Head of caudate nucleus (tissue), 42 donors: ENCODE measurements around the gene ETV3.
A peak's percentile ranks its signal among the peaks of the same experiment; 100 is the strongest.
"Not testable (repeated sequence)": the region's sequence is repeated elsewhere in the genome, so short reads cannot be mapped to it uniquely, and the experiment has no call there.

Source experiments
- DNase-seq, 42 donors: peaks; one replicate each; pipeline versions ENCODE4 v3.0.0 to v3.0.0-alpha.2; 2020 to 2021; ENCODE audit warnings: mixed read lengths in 7 of 42
- intact Hi-C: fragments of 100-400 bp; cut with DNase I; formaldehyde crosslinking; loops from one replicate; pipeline ENCODE4 v1.15.0; 2022

ETV3 gene

GRCh38 chr1:157103268-157103667 lies 34.9 kb downstream of the ETV3 start:
- no peak for DNase-seq

DNA sequence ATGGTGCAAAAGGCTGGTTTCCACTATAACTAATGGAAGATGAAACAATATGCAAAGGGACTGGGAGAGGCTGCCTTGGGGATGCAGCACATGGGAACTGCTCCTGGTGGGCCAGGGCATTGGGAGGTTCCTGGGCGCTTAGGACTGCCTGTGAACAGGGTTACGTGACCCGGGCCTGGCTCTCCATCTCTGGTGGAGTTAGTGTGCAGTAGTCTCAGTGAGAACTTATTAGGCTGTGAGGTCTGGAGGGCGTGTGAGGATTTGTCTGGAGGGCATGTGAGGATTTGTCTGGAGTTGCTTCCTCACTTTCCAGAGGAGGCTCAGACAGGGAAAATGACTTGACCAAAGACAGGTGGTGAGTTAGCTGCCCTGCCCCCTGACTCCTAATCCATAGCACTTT lies 37.0 kb downstream of the ETV3 start:
- intact Hi-C loops: no loop called here
- DNase-seq: peak in 1 of 42 donors; percentile 14

More at GRCh38 chr1:157103268-157103667, 34.9 kb downstream of the ETV3 start:
- intact Hi-C loops: no loop called here

- intact Hi-C loops: no loop called here
These were observed 38.6 kb downstream of the ETV3 start, which contains the start of gene ETV3L for GRCh38 chr1:157099633-157100009. Gene ETV3L (minus strand): TSS chr1:157099808. CDS start chr1:157099523, 285 bp downstream.

DNA sequence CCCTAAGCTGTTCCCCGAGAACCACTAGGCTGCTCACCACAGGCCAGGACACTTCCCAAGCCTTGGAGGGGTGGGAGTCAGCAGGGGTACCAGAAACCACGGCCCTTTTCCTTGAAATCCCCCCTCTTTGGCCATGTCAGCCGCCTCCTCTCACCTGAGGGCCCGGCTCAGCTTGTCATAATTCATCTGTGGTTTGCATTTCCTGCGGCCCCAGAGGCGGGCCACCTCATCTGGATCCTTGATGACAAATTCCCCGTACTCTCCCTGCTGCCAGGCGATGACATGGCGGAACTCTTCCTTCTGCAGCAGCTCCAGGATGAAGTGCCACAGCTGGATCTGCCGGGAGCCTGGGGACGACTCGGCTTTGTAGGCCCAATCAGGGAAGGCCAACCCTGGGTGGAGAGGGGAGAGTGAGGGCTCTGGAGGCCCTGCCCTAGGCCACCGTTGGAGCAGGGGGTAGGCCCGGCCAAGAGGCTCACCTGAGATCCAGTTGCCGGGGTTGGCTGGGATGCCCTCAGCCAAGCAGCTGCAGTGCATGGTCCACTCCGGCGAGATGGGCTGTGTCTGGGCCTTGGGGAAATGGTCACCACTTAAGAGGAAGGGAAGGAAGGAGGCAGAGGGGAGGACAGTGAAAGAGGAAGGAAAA lies 39.1 kb downstream of the ETV3 start:
- intact Hi-C loops, DNase-seq: not testable (repeated sequence)

More at GRCh38 chr1:157099633-157100009, 38.6 kb downstream of the ETV3 start, which contains the start of gene ETV3L:
- peak in 7 of 42 donors; percentile 12 to 30 (median 20) for DNase-seq

DNA sequence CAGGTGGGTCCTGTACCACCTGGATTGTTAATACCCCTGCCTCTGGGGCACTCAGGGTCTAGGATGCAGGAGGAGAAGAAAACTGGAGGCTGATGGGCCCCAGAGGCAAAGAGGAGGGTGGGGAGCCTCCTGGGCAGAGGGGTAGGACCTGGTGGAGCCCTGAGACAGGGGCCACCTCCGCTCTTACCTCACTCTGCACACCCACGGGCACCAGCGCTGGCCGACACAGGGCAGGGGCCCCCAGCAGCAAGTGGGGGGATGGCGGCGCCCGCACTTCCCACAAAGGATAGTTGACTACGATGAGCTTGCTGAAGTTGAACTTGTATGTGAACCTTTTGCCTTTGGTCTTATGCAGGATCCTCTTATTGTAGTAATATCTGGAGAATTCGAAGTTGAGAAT lies 39.7 kb downstream of the ETV3 start:
- DNase-seq: no peak
- intact Hi-C loops: no loop called here

DNA sequence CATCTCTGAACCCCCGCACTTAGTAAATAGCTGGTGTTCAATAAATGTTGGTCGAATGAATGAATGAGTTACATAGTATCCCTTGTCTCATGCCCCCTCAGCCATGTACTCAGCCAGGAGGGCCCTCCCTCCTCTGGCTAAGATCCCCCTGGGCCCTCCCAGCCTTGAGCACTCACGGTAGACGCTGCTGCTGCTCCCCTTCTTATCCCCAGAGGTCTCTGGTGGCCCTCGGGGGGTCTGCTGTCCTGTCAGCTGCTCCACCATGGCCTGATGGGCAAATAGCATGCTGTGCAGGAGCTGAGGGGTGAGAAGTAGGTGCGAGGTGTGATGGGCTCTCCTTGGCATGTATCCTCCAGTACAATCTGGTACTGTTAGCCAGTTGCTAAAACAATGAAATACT lies 40.5 kb downstream of the ETV3 start:
- intact Hi-C loops: no loop called here
- DNase-seq: no peak

DNA sequence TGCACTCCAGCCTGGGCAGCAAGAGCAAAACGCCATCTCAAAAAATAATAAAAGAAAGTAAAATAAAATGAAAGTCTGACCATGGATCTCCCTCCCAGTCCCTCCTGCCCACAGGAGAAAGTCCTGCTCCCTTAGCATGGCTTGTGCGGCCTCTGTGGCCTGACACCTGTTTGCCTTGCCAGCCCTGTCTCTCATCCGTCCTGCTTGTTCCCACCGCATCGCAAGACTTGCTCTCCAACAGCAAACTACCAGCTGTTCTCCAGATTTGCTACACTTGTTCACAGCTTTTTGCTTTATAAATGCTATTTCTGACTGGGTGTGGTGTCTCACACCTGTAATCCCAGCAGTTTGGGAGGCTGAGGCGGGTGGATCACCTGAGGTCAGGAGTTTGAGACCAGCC lies 41.3 kb downstream of the ETV3 start:
- DNase-seq: peak in 1 of 42 donors; percentile 7
- intact Hi-C loops: no loop called here

DNA sequence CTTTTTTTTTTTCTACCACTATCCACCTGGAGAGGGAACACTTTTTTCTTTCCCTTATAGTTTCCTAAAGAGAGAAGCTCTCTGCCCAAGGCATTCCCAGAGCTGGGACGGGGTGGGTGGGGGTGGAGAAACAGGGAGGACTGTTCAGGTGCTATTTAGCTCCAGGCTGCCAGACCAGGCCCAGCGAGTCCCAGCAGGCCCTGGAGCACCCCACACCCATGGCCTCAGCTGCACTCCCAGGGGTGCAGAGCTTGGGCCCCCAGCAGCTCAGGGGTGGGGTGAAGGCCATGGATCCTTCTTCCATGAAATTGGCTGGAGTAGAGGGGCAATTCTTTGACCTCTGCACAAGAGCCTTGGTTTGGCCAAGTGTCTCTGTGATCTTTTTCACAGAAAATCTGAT lies 42.6 kb downstream of the ETV3 start:
- peak in 1 of 42 donors; percentile 3 for DNase-seq
- intact Hi-C loops: no loop called here

DNA sequence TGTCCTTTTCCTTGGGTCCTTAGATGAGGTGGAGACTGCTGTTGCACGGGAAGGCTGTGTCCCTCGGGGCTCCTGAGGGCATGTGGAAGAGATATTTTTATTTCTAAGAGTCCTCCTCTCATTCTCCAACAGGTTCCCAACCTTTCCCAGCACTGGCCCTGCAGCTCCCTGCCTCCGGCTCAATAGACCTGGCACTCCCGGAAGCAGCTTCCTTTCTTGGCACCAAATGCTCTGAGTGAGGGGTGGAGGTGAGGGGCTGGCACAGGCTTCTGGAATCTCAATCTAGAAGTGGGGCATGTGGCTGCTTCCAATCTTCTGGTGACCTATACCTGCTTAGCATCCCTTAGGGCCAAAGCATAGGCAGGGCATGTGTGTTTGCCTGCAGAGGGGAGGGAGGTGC lies 43.1 kb downstream of the ETV3 start:
- intact Hi-C loops: no loop called here
- peak in 1 of 42 donors; percentile 0 for DNase-seq

DNA sequence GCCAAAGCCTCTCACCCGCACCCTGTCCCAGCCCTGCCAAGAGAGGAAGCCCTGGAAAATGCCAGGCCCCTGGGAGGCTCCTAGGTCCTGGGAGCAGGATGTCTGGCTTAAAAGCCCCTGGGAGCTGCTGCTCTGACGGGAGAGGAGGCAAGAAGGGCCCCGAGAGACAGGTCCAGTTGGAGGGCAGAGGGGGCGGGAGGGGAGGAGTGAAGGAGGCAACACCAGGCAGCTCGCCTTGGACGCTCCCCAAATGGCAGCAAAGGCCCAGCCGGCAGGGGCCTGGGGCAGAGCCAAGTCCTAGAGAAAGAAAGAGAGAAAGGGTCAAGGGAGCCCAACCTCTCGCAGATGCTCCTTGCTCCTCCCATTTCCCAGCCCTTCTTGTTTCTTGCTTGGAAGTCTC lies 45.4 kb downstream of the ETV3 start:
- intact Hi-C loops: no loop called here
- DNase-seq: peak in 25 of 42 donors; percentile 18 to 58 (median 34)

GRCh38 chr1:157091668-157092273 lies 46.4 kb downstream of the ETV3 start:
- no peak for DNase-seq
- intact Hi-C loops: loop anchor here (2.0 kb wide), 1 partner anchor 65 kb away; no protein-coding TSS in a partner anchor

- peak in 1 of 42 donors; percentile 29 for DNase-seq
- intact Hi-C loops: loop anchor here (2.0 kb wide), 1 partner anchor 66 kb away; no protein-coding TSS in a partner anchor
These were observed 47.0 kb downstream of the ETV3 start for GRCh38 chr1:157091186-157091585.

DNA sequence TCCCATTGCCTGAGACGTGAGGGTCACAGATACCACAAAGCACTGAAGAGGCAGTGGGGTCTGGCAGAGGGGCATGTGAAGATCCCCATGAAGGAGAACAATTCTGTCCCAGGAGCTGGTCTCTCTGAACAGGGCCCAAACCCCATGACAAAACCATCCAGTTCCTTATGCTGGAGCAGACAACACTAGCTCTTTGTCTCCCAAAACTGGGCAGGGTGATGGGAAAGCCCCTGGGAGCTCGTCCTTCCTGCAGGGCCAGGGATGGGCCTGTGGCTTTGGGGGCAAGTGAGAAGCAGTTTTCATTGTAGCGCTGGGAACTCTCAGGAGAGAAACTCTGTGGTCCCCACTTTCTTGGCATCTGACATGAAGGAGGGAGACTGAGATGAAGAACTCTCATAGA lies 47.4 kb downstream of the ETV3 start:
- peak in 1 of 42 donors; percentile 19 for DNase-seq
- intact Hi-C loops: loop anchor here (2.0 kb wide), 1 partner anchor 66 kb away; no protein-coding TSS in a partner anchor

GRCh38 chr1:157090196-157090647 lies 48.0 kb downstream of the ETV3 start:
- intact Hi-C loops: loop anchor here (2.0 kb wide), 1 partner anchor 67 kb away; no protein-coding TSS in a partner anchor
- peak; percentile 70 to 96 (median 90) for DNase-seq

DNA sequence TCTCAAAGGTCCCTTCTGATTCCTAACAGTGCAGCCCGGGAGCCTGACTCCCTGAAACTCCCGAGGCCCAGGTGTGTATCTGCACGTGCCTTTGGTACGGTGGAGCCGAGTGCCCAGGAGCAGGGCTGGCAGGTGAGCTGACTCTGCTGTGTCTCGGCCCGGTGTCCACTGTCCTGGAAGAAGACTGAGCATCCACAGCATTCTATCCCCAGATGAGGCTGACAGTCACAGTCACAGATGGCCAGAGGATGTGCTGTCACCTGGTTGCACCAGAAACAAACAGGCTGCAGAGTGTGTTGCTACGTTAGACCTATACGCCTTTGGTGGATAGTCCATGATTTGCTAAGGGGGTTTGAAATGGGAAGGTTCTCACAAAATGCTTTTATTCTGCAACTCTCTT lies 48.4 kb downstream of the ETV3 start:
- intact Hi-C loops: loop anchor here (2.0 kb wide), 1 partner anchor 67 kb away; no protein-coding TSS in a partner anchor
- DNase-seq: peak in 3 of 42 donors; percentile 15 to 35 (median 34)

DNA sequence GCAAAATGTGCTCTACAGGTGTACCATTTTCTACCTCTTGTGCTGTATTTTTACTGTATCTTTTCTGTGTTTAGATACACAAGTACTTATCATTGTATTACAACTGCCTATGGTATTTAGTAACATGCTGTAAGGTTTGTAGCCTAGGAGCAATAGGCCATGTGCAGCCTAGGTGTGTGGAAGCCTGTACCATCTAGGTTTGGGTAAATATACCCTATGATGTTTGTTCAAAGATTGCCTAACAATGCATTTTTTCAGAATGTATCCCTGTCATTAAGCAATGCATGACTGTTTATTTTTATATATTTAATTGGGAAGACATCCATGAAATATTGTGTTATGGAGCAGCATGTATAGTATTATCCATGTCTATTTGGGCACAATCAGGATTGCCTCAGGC lies 49.6 kb downstream of the ETV3 start:
- DNase-seq: no peak
- intact Hi-C loops: no loop called here

DNA sequence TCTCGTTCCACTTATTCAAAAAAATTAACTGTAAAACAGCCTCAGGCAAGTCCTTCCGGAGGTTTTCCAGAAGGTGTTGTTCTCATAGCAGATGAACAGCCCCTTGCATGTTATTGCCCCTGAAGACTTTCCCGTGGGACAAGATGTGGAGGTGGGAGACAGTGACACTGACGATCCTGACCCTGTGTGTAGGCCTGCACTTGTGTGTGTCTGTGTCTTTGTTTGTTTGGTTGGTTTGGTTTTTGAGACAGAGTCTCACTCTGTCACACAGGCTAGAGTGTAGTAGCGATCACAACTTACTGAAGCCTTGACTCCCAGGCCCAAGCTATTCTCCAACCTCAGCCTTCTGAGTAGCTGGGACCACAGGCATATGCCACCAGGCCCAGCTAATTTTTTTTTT lies 51.2 kb downstream of the ETV3 start:
- intact Hi-C loops: no loop called here
- peak in 1 of 42 donors; percentile 17 for DNase-seq

DNA sequence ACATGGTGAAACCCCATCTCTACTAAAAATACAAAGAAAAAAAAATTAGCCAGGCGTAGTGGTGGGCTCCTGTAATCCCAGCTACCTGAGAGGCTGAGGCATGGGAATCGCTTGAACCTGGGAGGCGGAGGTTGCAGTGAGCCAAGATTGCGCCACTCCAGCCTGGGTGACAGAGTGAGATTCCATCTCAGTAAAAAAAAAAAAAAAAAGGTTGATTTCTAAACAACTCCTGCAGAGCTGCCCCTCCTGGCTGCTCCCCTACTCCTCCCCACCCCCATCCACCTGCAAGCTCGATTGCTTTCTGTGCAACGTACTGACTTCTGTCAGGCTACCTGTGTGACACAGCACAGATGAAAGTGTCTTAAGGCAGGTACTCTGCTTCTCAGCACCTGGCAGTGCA lies 51.9 kb downstream of the ETV3 start:
- peak in 1 of 42 donors; percentile 19 for DNase-seq

GRCh38 chr1:157085421-157085820 lies 52.8 kb downstream of the ETV3 start:
- intact Hi-C loops: no loop called here
- DNase-seq: peak in 1 of 42 donors; percentile 33

More for the DNA sequence above, 51.9 kb downstream of the ETV3 start:
- intact Hi-C loops: no loop called here

- intact Hi-C loops: no loop called here
- peak in 1 of 42 donors; percentile 18 for DNase-seq
These were observed 53.5 kb downstream of the ETV3 start for GRCh38 chr1:157084720-157085119.
